PC-3 (cell line): ENCODE results near the gene TRIM25.

Experiments
- EZH2phosphoT487 ChIP-seq: fragments of 300-600 bp; sonication (generic); IDR thresholded peaks from 2 replicates; pipeline ENCODE4 v1.6.1; 2018; ENCODE audit warnings: mild to moderate bottlenecking, antibody characterized with exemption, low read length, borderline replicate concordance
- TF ChIP-seq, protein P1 (sequence below): fragments of 300-600 bp; sonication (generic); conservative IDR thresholded peaks from 2 replicates; pipeline ENCODE4 v1.5.1; 2017; ENCODE audit warnings: antibody characterized with exemption, low read depth, mild to moderate bottlenecking, low read length

DNA sequence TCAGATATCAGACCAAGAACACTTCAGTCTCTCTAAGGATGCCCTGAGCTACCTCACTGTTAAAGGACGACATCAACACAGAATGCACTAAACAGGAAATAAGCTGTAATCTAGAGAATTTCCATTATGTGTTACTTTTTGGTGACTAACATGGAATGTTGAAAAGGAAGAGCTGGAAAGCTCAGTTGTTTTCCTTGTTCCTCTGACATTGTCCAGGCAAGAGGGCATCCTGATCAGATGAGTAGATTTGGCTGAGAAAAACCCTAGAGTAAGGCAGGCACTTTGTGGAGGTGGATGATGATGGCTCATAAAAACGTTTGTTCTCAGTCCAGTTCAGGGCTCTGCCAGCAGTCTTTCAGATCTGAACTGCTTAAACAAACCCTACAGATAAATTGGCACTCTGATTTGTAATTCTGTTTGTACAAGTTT is 45.9 kb downstream of the TRIM25 start:
- TF ChIP-seq, protein P1, sequence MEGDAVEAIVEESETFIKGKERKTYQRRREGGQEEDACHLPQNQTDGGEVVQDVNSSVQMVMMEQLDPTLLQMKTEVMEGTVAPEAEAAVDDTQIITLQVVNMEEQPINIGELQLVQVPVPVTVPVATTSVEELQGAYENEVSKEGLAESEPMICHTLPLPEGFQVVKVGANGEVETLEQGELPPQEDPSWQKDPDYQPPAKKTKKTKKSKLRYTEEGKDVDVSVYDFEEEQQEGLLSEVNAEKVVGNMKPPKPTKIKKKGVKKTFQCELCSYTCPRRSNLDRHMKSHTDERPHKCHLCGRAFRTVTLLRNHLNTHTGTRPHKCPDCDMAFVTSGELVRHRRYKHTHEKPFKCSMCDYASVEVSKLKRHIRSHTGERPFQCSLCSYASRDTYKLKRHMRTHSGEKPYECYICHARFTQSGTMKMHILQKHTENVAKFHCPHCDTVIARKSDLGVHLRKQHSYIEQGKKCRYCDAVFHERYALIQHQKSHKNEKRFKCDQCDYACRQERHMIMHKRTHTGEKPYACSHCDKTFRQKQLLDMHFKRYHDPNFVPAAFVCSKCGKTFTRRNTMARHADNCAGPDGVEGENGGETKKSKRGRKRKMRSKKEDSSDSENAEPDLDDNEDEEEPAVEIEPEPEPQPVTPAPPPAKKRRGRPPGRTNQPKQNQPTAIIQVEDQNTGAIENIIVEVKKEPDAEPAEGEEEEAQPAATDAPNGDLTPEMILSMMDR, result no peak
- no peak for TF ChIP-seq EZH2phosphoT487
